ENCODE results near the gene SAMD1. TPM values are rescaled to one million over a fixed set of nuclear protein-coding genes. Genes with fewer than 3 reads are reported as not detected.
A peak's percentile ranks its signal among the peaks of the same experiment; 100 is the strongest.

The SAMD1 gene
- total and polyA plus RNA-seq, 2 of the 13 experiments (the other 11 are each of a cell fraction or from before 2014, with no cell fraction given): 17.5 to 45.0 TPM

- no peak for TF ChIP-seq ARID3A (IDR thresholded peaks at IDR 0.05; ENCODE audit: low read depth, low read length)
- no peak for TF ChIP-seq YEATS2 (CRISPR knock-in tag; IDR thresholded peaks at IDR 0.05; ENCODE audit: borderline replicate concordance)
- no peak for TF ChIP-seq ZNF138 (CRISPR knock-in tag; IDR thresholded peaks at IDR 0.05; ENCODE audit: low read depth)
Measured at GRCh38 chr19:14105680-14106079, 15.1 kb upstream of the SAMD1 start (continued).

GRCh38 chr19:14103310-14103709, 12.8 kb upstream of the SAMD1 start:
- no peak overlapping the region for H3K27ac ChIP-seq (ENCODE audit: extremely low read length, insufficient read depth, low read length)
- H3K4me2 ChIP-seq (ENCODE audit: low read depth, low read length): no peak overlapping the region
- FAIRE-seq (no peak), ATAC-seq (peak; percentile 66), DNase-seq (ENCODE audit: low spot score) (no peak)
- H3K27me3 ChIP-seq (ENCODE audit: control insufficient read depth in 1 of 2, insufficient read depth in 2 of 2, low read length in 2 of 2): no peaks in the 10 kb centered on the region
- BruUV-seq (replicated peaks): no TSS peak
- ChIA-PET CTCF (ENCODE audit: low intra/inter-chr PET ratio, low total read pairs) (no interaction called here), POLR2A (interaction anchor here (0.6 kb wide), 1 partner anchor 1018 kb away, joined by 3 read pairs; no protein-coding TSS in a partner anchor)
- no peaks in the 10 kb centered on the region for H3K79me2 ChIP-seq (ENCODE audit: insufficient read depth, low read length)
- H3K9ac ChIP-seq (ENCODE audit: insufficient read depth, low read depth, low read length): no peak overlapping the region
- in situ Hi-C loops (cut with HindIII; ENCODE audit: extremely low pct_ligation_motif_present, low pct_unique_long_range_greater_than_20kb) (no loop called here), intact Hi-C loops (cut with micrococcal nuclease; ENCODE audit: unreplicated experiment) (no loop called here)
- no peak overlapping the region for H2AFZ ChIP-seq (ENCODE audit: low read length)
- WGBS (ENCODE audit: low lambda C conversion rate): 100% methylated on average over 1 of the region's 1 CpG
- H3K36me3 ChIP-seq (replicated peaks in 1 of 2; ENCODE audit: control insufficient read depth in 1 of 2, insufficient read depth in 2 of 2, low read length in 2 of 2): peaks cover 7 to 21% of the 10 kb centered on the region in 2 experiments
- no peaks in the 10 kb centered on the region for H4K20me1 ChIP-seq (ENCODE audit: insufficient read depth, low read length)
- no peaks in the 10 kb centered on the region for H3K9me3 ChIP-seq (ENCODE audit: low read length)
- no peaks in the 10 kb centered on the region for H3K4me1 ChIP-seq (ENCODE audit: insufficient read depth, low read length)
- no peak overlapping the region for H3K4me3 ChIP-seq (replicated peaks in 1 of 3; ENCODE audit: insufficient read depth in 1 of 3, low read depth in 2 of 3, low read length in 3 of 3)
- TF ChIP-seq ZNF878 (CRISPR knock-in tag; IDR thresholded peaks at IDR 0.05): no peak
- no peak for TF ChIP-seq U2AF1 (optimal IDR thresholded peaks at IDR 0.05; ENCODE audit: low read depth, low read length)
- TF ChIP-seq XBP1 (CRISPR knock-in tag; IDR thresholded peaks at IDR 0.05): no peak
- TF ChIP-seq HMGXB3 (CRISPR knock-in tag; IDR thresholded peaks at IDR 0.05; ENCODE audit: borderline replicate concordance): no peak
- no peak for TF ChIP-seq ELF4 (CRISPR knock-in tag; IDR thresholded peaks at IDR 0.05; ENCODE audit: borderline replicate concordance)
- no peak for TF ChIP-seq PAWR (CRISPR knock-in tag; IDR thresholded peaks at IDR 0.05; ENCODE audit: borderline replicate concordance)
- no peak for TF ChIP-seq ZBTB10 (CRISPR knock-in tag; IDR thresholded peaks at IDR 0.05; ENCODE audit: borderline replicate concordance)
- no peak for TF ChIP-seq ZNF124 (CRISPR knock-in tag; IDR thresholded peaks at IDR 0.05)
- TF ChIP-seq GABPB1 (CRISPR knock-in tag; IDR thresholded peaks at IDR 0.05): no peak
- TF ChIP-seq KLF9 (CRISPR knock-in tag; IDR thresholded peaks at IDR 0.05; ENCODE audit: low read depth): no peak
- no peak for TF ChIP-seq THAP11 (CRISPR knock-in tag; IDR thresholded peaks at IDR 0.05)
- TF ChIP-seq HNRNPK (IDR thresholded peaks at IDR 0.05; ENCODE audit: low read depth, low read length, poor library complexity, severe bottlenecking): no peak
- TF ChIP-seq PITX1 (CRISPR knock-in tag; IDR thresholded peaks at IDR 0.05): no peak
